ENCODE results near the gene U2SURP.
"Not testable (repeated sequence)": the region's sequence is repeated elsewhere in the genome, so short reads cannot be mapped to it uniquely, and the experiment has no call there.

Gene U2SURP

DNA sequence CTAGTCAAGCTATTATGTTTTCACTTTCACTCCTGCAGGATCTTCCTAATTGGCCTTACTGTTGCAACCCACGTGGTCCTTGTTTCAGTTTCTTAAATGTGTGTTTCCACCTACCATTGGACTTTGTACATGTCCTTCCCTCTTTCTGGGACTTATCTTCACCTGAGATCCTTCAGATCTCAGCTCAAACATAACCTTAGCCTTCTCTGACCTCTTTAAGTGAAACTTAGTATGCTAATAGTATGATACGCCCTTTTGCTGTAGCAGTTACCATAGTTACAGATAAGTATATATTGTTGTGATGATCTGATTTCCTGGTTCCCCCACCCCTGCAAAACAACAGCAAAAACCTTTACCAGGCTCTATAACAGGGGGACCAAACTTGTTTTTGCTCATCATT lies 35.2 kb downstream of the U2SURP start:
- no peaks in the 10 kb centered on the region for H3K9me3 ChIP-seq (ENCODE audit: low read depth, low read length)
- DNase-seq (ENCODE audit: low read depth, low spot score): no peak
- H3K9ac ChIP-seq (ENCODE audit: insufficient read length): no peak overlapping the region
- no peak for TF ChIP-seq EZH2 (IDR thresholded peaks at IDR 0.05)
- TF ChIP-seq POLR2AphosphoS5 (IDR thresholded peaks at IDR 0.05; ENCODE audit: borderline replicate concordance, low read depth, low read length): no peak
- H3K27ac ChIP-seq: no peak overlapping the region
- no peak overlapping the region for H3K4me3 ChIP-seq
- peaks cover 74% of the 10 kb centered on the region for H3K36me3 ChIP-seq (ENCODE audit: insufficient read depth, low read length)

GRCh38 chr3:143037867-143038266 lies 36.5 kb downstream of the U2SURP start:
- TF ChIP-seq POLR2AphosphoS5 (IDR thresholded peaks at IDR 0.05; ENCODE audit: borderline replicate concordance, low read depth, low read length): no peak
- TF ChIP-seq FOXP2 (optimal IDR thresholded peaks at IDR 0.05; ENCODE audit: control extremely low read depth, extremely low read length, insufficient read depth): no peak
- TF ChIP-seq EZH2 (IDR thresholded peaks at IDR 0.05): no peak
- Histone ChIP-seq H3K4me3 (no peak overlapping the region), H3K9ac (ENCODE audit: insufficient read length) (no peak overlapping the region), H3K36me3 (ENCODE audit: insufficient read depth, low read length) (peaks cover 78% of the 10 kb centered on the region), H3K9me3 (ENCODE audit: low read depth, low read length) (no peaks in the 10 kb centered on the region), H3K27ac (no peak overlapping the region)
- DNase-seq (ENCODE audit: low read depth, low spot score): no peak

- H3K9me3 ChIP-seq (ENCODE audit: low read depth, low read length): no peaks in the 10 kb centered on the region
- no peak for DNase-seq (ENCODE audit: low read depth, low spot score)
- H3K27ac ChIP-seq: 0 out of 2 replicates have a peak overlapping the region, but pooled peaks have one; percentile 19
- no peak overlapping the region for H3K4me3 ChIP-seq
- TF ChIP-seq POLR2AphosphoS5 (IDR thresholded peaks at IDR 0.05; ENCODE audit: borderline replicate concordance, low read depth, low read length): no peak
- no peak for TF ChIP-seq FOXP2 (optimal IDR thresholded peaks at IDR 0.05; ENCODE audit: control extremely low read depth, extremely low read length, insufficient read depth)
- no peak for TF ChIP-seq EZH2 (IDR thresholded peaks at IDR 0.05)
- H3K9ac ChIP-seq (ENCODE audit: insufficient read length): no peak overlapping the region
- peaks cover 80% of the 10 kb centered on the region for H3K36me3 ChIP-seq (ENCODE audit: insufficient read depth, low read length)
Observed at GRCh38 chr3:143040261-143040879, 39.0 kb downstream of the U2SURP start.

DNA sequence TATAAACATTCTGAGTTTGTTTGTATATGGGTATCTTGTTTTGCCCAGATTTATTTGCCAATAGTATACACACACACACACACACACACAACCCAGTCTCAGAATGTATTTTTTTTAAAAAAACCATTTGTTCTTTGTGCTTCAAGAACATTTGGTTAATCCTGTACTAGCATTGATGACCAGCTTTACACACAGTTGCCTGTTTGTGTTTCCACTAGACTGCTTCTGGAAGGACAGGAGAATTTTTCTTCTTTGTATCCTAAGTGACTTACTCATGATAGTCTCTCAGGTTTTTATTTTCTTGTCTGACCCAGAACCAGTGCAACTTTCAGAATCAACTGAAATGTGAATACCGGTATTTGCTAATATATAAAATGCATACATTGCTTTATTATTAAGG lies 40.5 kb downstream of the U2SURP start:
- H3K9me3 ChIP-seq (ENCODE audit: low read depth, low read length): no peaks in the 10 kb centered on the region
- H3K9ac ChIP-seq (ENCODE audit: insufficient read length): no peak overlapping the region
- no peak overlapping the region for H3K4me3 ChIP-seq
- H3K36me3 ChIP-seq (ENCODE audit: insufficient read depth, low read length): peaks cover 73% of the 10 kb centered on the region
- no peak overlapping the region for H3K27ac ChIP-seq
- no peak for TF ChIP-seq FOXP2 (optimal IDR thresholded peaks at IDR 0.05; ENCODE audit: control extremely low read depth, extremely low read length, insufficient read depth)
- no peak for TF ChIP-seq EZH2 (IDR thresholded peaks at IDR 0.05)
- no peak for TF ChIP-seq POLR2AphosphoS5 (IDR thresholded peaks at IDR 0.05; ENCODE audit: borderline replicate concordance, low read depth, low read length)
- no peak for DNase-seq (ENCODE audit: low read depth, low spot score)

DNA sequence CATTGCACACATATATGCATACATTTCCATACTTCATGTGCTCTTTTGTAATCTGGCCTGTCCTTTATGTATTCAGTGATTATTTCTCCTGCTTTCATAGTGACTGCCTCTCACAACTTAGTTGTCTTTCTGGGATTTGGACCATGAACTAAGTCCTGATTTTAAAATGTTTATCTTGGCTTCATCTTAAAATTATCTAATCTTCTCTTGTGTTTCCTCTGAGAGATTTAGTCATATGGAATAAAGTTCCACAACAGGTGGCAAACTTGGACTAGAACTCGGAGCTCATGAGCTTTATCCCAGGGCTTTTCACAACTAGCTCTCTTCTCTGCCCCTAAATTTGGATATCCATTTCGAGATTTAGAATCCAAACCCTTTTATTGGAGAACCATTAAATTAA lies 44.3 kb downstream of the U2SURP start:
- no peak for TF ChIP-seq FOXP2 (optimal IDR thresholded peaks at IDR 0.05; ENCODE audit: control extremely low read depth, extremely low read length, insufficient read depth)
- TF ChIP-seq POLR2AphosphoS5 (IDR thresholded peaks at IDR 0.05; ENCODE audit: borderline replicate concordance, low read depth, low read length): no peak
- no peak for TF ChIP-seq EZH2 (IDR thresholded peaks at IDR 0.05)

DNA sequence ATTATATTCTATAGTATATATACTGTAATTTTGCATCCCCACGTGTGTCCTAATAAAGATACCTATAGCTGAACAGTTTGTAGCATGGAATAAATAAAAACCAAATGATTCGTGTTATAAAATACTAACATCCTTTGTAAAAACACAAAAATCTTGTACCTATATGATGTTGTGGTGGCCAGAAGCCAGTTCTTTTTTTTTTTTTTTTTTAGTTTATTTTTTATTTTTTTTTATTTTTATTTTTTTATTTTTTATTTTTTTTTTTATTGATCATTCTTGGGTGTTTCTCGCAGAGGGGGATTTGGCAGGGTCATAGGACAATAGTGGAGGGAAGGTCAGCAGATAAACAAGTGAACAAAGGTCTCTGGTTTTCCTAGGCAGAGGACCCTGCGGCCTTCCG lies 44.7 kb downstream of the U2SURP start:
- DNase-seq (ENCODE audit: low read depth, low spot score); H3K9me3 ChIP-seq (ENCODE audit: low read depth, low read length); H3K4me3 ChIP-seq; H3K9ac ChIP-seq (ENCODE audit: insufficient read length); H3K27ac ChIP-seq: not testable (repeated sequence)
- H3K36me3 ChIP-seq (ENCODE audit: insufficient read depth, low read length): peaks cover 68% of the 10 kb centered on the region

More for the DNA sequence above, 44.3 kb downstream of the U2SURP start:
- no peak overlapping the region for H3K4me3 ChIP-seq
- H3K36me3 ChIP-seq (ENCODE audit: insufficient read depth, low read length): peaks cover 63% of the 10 kb centered on the region
- no peak for DNase-seq (ENCODE audit: low read depth, low spot score)
- no peak overlapping the region for H3K27ac ChIP-seq
- no peaks in the 10 kb centered on the region for H3K9me3 ChIP-seq (ENCODE audit: low read depth, low read length)
- no peak overlapping the region for H3K9ac ChIP-seq (ENCODE audit: insufficient read length)

DNA sequence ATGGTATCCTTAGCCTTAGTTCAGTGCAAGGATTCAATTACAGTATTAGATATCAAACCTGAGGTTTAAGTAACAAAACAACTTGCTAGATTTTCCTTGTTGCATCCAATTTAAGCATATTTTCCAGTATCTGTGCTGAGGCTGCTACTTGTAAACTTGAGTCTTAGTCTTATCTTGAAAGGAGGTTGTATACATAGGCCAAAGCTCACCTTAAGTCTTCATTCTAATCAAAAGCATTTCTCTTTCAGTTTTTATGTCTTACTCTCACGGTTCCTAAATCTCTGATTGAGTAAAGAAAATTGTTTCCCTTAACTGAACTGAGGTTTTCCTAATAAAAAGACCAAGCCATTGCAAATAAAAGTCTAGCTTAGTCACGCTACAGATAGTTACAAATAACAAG lies 52.6 kb downstream of the U2SURP start:
- no peak overlapping the region for H3K9ac ChIP-seq (ENCODE audit: insufficient read length)
- no peak for DNase-seq (ENCODE audit: low read depth, low spot score)
- TF ChIP-seq EZH2 (IDR thresholded peaks at IDR 0.05): no peak
- TF ChIP-seq FOXP2 (optimal IDR thresholded peaks at IDR 0.05; ENCODE audit: control extremely low read depth, extremely low read length, insufficient read depth): no peak
- TF ChIP-seq POLR2AphosphoS5 (IDR thresholded peaks at IDR 0.05; ENCODE audit: borderline replicate concordance, low read depth, low read length): no peak
- peaks cover 97% of the 10 kb centered on the region for H3K36me3 ChIP-seq (ENCODE audit: insufficient read depth, low read length)
- no peak overlapping the region for H3K4me3 ChIP-seq
- H3K27ac ChIP-seq: no peak overlapping the region
- no peaks in the 10 kb centered on the region for H3K9me3 ChIP-seq (ENCODE audit: low read depth, low read length)

DNA sequence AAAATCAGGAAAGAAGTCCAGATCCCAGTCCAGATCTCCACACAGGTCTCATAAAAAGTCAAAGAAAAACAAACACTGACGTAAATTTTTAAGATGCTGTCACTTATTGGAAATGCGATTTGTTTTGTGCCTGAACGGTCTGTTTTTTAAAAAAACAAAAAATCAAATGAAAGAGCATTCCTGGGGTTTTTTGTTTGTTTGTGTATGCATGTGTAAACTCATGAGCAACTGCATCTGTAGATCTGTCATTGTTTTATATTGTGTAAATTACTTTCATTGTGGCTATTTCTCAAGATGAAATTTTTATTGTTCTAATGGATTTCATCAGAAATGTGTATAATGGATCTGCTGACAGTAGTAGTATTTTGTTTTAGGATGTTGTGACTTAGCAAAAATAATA lies 55.0 kb downstream of the U2SURP start:
- Histone ChIP-seq H3K36me3 (ENCODE audit: insufficient read depth, low read length) (peaks cover 97% of the 10 kb centered on the region), H3K9me3 (ENCODE audit: low read depth, low read length) (no peaks in the 10 kb centered on the region), H3K4me3 (no peak overlapping the region), H3K9ac (ENCODE audit: insufficient read length) (no peak overlapping the region), H3K27ac (no peak overlapping the region)
- TF ChIP-seq EZH2 (IDR thresholded peaks at IDR 0.05) (no peak), POLR2AphosphoS5 (IDR thresholded peaks at IDR 0.05; ENCODE audit: borderline replicate concordance, low read depth, low read length) (no peak), FOXP2 (optimal IDR thresholded peaks at IDR 0.05; ENCODE audit: control extremely low read depth, extremely low read length, insufficient read depth) (no peak)
- no peak for DNase-seq (ENCODE audit: low read depth, low spot score)

DNA sequence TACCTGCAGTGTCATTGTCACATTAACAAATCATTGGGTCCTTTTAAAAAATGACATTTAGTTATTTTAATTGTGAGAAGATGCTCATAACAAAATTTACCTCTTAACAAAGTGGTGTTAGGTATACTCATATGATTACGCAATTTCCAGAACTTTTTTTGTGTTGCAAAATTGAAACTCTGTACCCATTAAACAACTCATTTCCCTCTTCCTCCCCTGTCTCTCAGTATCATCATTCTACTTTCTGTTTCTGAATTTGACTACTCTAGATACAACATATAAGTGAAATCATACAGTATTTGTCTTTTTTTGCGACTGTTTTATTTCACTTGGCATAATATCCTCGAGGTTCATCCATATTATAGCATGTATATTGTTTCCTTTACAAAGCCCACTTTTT lies 59.5 kb downstream of the U2SURP start:
- no peak overlapping the region for H3K4me3 ChIP-seq
- TF ChIP-seq FOXP2 (optimal IDR thresholded peaks at IDR 0.05; ENCODE audit: control extremely low read depth, extremely low read length, insufficient read depth) (no peak), POLR2AphosphoS5 (IDR thresholded peaks at IDR 0.05; ENCODE audit: borderline replicate concordance, low read depth, low read length) (no peak), EZH2 (IDR thresholded peaks at IDR 0.05) (no peak)
- DNase-seq (ENCODE audit: low read depth, low spot score): no peak

More for the DNA sequence above, 59.5 kb downstream of the U2SURP start:
- peaks cover 73% of the 10 kb centered on the region for H3K36me3 ChIP-seq (ENCODE audit: insufficient read depth, low read length)
- no peak overlapping the region for H3K9ac ChIP-seq (ENCODE audit: insufficient read length)
- no peaks in the 10 kb centered on the region for H3K9me3 ChIP-seq (ENCODE audit: low read depth, low read length)
- H3K27ac ChIP-seq: no peak overlapping the region

All from SK-N-MC (cell line).